GM19193 (cell line): ENCODE results near the gene ISOC2.

ENCODE experiments used
- POLR2A ChIP-seq: IDR thresholded peaks from 4 replicates; pipeline ENCODE4 v1.6.1; 2011; ENCODE audit not compliant: insufficient read depth, insufficient read length; ENCODE audit errors: extremely low read depth

ISOC2 gene

GRCh38 chr19:55459950-55460657 lies 1.3 kb downstream of the ISOC2 start:
- TF ChIP-seq POLR2A = no peak

GRCh38 chr19:55459551-55459949 lies 1.9 kb downstream of the ISOC2 start:
- TF ChIP-seq POLR2A = no peak

- no peak for TF ChIP-seq POLR2A
Measured at GRCh38 chr19:55457683-55458457, 3.6 kb downstream of the ISOC2 start.

- TF ChIP-seq POLR2A = no peak
Measured at GRCh38 chr19:55456347-55456746, 5.1 kb downstream of the ISOC2 start.

GRCh38 chr19:55455576-55456235 lies 5.7 kb downstream of the ISOC2 start:
- TF ChIP-seq POLR2A = no peak

DNA sequence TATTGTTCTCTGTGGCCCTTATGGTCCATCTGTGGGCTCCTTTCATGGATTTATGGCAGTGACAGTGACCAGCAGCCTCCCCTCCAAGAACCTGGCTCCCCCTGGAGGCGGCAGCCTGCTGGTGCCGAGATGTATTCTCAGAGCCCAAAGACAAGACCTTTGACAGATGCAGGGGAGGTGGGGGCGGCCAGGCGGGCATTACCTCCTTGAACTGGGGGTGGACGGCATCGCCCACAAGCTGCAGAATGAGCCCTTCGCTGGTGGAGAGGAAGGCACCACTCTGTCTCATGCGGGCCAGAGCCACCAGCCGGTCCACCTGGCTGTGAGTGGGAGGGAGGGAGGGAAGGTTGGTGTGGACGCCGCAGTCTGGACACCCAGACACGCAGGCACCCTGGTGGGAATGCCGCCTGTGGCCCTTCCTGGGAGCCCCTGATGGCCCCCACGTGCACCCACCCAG lies 6.6 kb downstream of the ISOC2 start:
- no peak for TF ChIP-seq POLR2A

- no peak for TF ChIP-seq POLR2A
Measured at GRCh38 chr19:55453511-55454260, 7.8 kb downstream of the ISOC2 start.

GRCh38 chr19:55452749-55453346 lies 8.6 kb downstream of the ISOC2 start:
- TF ChIP-seq POLR2A = no peak

DNA sequence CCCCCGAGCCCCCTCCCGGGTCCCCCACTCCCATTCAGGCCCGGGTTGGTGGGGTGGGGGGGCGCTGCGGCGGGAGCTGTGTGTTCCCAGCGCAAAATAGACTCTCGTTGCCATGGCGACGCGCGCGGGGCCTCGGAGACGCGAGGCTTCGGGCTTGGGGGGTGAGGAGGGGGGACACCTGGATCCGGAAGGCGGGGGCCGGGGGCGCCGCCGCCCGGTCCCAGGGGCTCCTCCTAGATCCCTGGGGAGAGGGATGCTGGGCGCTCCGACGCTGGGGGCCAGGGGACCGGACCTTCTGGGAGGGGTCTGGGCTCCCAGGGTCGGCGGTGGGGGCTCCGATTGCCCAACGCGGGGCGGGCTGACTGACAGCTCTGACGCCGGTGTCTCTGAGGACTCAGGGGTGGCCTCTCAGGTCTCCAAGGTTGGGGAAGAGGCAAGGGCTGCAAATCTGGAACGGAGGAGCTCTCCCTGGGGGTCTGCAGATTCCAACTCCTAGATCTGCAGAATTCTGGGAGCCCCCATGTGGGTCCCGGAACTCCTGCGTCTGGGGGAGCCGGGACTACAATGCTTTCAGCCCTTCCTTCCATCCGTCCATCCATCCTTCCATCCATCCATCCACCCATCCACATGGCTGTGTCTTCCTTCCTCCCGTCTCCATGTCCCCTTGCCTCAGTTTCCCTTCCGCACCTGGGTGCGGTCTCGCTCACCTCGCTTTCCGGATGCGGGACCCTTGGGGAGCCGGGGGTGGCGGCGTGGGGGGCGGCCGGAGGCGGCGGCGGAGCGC lies 9.3 kb downstream of the ISOC2 start:
- TF ChIP-seq POLR2A = no peak

DNA sequence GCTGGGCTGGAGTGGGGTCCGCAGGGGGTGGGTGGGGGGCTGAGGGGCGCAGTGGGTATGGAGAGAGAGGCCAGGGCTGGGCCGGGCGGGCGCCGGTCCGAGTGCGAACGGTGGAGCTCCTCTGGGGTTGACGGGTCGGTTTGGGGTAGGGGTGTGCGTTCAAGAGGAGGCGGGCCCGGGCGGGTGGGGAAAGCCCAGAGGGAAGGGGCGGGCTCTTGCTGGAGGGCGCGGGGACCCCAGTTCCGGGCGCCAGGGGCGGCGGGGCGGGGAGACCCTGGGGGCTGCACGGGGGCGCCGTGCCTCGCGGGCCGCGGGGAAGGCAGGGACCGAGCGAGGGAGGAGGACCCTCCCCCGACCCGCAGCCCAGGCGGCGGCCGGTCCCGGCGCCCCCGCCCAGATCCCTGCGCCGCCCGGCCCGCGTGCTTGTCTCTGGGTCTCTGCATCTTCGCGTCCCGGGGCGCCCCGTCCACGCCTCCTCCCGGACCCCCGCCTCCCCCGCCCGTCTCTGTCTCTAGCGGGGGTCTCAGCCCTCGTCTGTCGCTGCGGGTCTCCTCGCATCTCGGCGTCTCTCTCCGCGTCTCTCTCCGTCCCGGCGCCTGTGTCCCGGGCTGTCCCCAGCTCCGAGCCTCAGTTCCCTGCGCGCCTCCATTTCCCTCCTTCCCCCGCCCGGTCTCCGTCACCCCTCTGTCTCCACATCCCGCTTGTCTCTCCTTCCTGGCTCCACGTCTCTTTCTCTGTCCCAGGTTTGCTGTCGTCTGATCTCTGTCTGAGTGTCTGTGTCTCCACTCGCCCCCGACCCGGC lies 10.1 kb downstream of the ISOC2 start:
- TF ChIP-seq POLR2A = no peak

DNA sequence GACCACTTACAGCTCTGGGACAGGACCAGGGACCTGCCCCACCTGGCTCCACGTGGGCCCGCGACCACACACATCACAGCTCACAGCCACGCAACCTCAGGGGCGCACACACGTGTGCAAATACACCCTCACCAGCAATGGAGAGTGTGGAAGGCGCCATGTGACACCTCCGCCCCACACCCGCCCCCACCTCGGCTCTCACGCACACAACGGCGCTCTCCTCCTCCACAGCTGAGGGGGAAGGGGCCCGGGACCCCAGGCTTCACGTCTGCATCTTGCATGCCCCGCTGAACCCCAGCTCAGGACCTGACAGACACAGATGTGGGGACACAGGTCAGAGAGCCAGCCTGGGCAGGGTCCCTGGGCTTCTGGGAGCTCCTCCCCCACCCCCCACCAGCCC lies 12.0 kb downstream of the ISOC2 start:
- no peak for TF ChIP-seq POLR2A

GRCh38 chr19:55447421-55448174 lies 13.8 kb downstream of the ISOC2 start:
- TF ChIP-seq POLR2A = no peak
